Choroid plexus epithelial cell (primary cell): ENCODE results near the gene LTF.

ENCODE experiments used
- DNase-seq: peaks from one replicate; pipeline ENCODE4 v3.0.0-alpha.2; 2010; ENCODE audit warnings: low read depth
- H3K4me3 ChIP-seq: 2 replicates; pipeline ENCODE4 v1.5.1; 2011; ENCODE audit warnings: low read depth, mild to moderate bottlenecking, control low read depth, low read length, moderate library complexity
- TF ChIP-seq, protein P1 (sequence below): conservative IDR thresholded peaks from 2 replicates; pipeline ENCODE4 v1.5.1; 2011; ENCODE audit warnings: low read depth, mild to moderate bottlenecking, control low read depth, inconsistent platforms, low read length, moderate library complexity

Gene LTF

DNA sequence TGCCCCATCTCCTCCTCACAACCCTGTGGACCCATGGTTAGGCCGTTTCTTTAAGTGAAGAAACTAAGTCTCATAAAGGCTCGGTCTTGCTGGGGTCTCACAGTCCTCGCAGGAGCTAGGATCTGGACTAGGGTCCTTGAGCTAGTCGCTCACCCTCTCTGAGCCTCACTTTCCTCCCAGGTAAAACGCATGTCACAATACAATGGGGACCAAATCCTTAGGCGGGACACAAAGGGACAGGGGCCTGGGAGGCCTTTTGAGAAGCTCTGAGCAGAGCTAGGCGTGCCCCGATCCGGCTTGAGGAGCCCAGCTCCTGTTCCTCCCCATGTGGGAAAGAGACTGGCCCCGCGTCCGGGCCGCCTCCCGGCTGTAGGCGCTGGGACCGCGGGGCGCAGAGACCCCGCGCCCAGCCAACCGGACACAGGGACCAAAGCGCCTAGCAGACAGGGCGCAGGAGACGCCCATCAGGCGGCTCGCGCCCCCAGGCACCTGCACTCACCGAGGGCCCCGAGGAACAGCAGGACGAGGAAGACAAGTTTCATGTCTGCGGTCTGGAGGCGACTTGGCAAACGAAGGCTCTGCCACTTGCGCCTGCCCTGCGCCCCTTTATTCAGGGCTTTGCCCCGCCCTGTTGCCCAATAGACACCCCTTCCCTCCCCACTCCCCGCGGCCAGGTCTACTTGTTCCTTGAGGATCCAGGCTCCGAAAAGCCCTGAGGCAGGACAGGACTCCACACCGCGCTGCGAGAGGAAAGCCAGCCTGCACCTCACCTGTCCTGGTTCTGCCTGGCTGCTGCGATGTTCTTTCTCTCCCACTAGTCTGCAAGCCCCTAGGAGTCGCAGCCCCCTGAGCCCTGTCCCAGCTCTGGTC is at the start of gene LTF:
LTF (minus strand) TSS at position 580 of the 870 bp plus-strand sequence; CDS start at position 542, 38 bp downstream.
- TF ChIP-seq, protein P1, sequence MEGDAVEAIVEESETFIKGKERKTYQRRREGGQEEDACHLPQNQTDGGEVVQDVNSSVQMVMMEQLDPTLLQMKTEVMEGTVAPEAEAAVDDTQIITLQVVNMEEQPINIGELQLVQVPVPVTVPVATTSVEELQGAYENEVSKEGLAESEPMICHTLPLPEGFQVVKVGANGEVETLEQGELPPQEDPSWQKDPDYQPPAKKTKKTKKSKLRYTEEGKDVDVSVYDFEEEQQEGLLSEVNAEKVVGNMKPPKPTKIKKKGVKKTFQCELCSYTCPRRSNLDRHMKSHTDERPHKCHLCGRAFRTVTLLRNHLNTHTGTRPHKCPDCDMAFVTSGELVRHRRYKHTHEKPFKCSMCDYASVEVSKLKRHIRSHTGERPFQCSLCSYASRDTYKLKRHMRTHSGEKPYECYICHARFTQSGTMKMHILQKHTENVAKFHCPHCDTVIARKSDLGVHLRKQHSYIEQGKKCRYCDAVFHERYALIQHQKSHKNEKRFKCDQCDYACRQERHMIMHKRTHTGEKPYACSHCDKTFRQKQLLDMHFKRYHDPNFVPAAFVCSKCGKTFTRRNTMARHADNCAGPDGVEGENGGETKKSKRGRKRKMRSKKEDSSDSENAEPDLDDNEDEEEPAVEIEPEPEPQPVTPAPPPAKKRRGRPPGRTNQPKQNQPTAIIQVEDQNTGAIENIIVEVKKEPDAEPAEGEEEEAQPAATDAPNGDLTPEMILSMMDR, result no peak
- no peak for DNase-seq
- no peak within 1 kb of the TSS for H3K4me3 ChIP-seq

DNA sequence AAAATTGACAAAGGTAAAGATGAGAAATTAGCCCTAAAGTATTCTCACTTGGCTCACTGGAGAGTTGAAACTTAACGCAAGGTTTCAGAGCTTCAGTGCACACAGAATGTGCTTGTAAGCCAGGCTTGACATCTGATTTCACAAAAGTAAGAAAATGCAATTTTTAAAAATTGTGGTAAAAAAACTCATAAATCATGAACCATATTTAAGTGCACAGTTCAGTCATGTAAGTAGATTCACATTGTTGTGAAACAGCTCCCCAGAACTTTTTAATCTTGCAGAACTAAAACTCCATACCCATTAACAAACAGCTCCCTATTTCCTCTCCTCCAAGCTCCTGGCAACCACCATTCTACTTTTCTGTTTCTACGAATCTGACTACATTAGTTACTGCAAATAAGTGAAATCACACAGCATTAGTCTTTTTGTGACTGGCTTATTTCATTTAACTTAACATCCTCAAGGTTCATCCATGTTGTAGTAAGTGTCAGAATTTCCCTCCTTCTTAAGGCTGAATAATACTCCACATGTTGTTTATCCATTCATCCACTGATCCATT is 47.6 kb upstream of the LTF start:
- no peak for DNase-seq
- TF ChIP-seq, protein P1, result no peak
- no peak overlapping the region for H3K4me3 ChIP-seq

DNA sequence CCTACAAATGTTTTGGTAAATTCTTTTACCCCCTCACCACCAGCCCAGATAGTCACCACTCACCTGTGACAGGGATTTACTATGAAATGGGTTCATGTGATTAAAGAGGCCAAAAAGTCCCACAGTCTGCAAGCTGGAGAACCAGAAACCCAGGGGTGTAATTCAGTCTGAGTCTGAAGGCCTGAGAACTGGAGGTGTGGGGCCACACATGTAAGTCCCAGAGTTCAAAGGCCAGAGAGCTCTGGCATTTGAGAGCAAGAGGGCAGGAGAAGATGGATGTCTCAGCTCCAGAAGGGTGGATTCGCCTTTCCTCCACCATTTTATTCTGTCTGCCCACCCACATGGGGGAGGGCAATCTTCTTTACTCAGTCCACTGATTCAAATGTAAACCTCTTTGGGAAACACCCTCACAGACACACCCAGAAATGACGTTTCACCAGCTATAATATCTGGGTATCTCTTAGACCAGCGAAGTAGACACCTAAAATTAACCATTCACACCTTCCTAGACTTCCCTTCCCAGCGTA is 45.0 kb upstream of the LTF start:
- TF ChIP-seq, protein P1, result no peak
- no peak for DNase-seq
- H3K4me3 ChIP-seq, result no peak overlapping the region

DNA sequence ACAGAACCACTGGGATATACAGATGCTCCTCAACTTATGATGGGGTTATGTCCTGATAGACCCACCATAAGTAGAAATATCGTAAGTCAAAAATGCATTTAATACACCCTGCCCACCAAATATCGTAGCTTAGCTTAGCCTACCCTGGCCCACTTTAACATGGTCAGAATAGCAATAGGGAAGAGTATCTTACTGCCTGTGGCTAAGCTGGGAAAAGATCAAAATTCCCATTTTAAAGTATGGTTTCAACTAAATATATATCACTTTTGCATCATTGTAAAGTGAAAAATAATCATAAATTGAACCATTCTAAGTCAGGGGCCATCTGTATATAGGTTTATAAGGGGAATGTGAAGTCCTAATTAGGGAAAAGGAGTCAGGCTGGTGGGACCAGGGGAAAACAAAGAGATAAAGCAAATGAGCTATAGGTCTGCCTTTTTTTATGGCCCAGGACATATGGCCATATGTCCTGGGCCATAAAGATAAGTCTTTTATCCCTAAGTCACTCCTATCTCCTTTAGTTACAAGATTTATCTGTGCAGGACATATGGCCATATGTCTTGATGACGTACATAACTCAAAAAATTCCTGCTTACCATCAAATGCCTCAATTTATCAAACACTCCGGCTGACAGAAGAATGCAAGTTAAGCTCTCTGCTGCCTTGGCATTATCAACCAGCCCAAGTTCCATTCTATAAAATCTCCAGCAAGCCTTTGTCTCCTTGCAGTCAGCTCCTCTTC is 44.3 kb upstream of the LTF start:
- no peak overlapping the region for H3K4me3 ChIP-seq
- TF ChIP-seq, protein P1, result no peak
- DNase-seq, result no peak

DNA sequence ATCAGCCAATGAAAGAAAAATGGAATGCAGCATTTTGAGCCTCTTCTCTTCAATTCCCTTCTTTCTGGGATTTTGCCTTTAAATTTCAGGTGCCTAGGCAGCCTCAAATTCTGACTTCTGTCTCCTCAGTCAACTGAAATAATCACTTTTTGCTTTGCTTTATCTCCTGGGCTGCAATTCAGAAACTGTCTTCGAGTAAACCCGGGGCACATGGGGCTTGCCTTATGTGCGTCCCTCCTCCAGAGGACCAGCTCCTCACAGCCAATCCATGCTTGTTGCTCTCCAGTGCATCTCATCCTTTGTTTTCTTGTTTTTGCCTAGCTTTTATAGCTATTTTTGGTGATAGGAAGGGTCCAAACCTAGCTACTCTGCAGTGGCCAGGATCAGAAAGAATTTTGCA is 41.8 kb upstream of the LTF start:
- TF ChIP-seq, protein P1, result no peak
- no peak for DNase-seq
- H3K4me3 ChIP-seq, result no peak overlapping the region

DNA sequence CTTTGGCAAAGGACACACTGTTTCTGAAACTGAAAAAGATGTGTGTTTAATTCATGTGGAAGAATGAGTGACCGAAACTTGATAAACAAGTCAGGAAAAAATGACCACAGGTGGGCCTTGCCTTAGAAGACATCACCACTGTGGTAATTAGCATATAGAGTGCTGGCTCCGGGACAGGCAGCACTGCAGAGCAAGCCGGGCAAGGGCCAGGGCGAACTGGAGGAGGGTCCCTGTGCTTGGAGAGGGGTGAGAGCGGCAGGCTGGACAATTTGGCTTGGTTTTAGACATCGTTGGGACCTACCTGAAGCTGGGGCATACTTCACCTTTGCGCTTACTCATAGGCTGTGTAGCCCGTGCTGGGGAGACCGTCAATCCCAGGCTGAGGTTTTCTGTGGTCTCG is 41.2 kb upstream of the LTF start:
- no peak overlapping the region for H3K4me3 ChIP-seq
- TF ChIP-seq, protein P1, result no peak

More for the DNA sequence above, 41.2 kb upstream of the LTF start:
- DNase-seq, result no peak
